CD4-positive, alpha-beta T cell treated with Interleukin-17A for 1 hour (primary cell): Measurements from ENCODE around the gene TJAP1.
"Not testable (repeated sequence)": the region's sequence is repeated elsewhere in the genome, so short reads cannot be mapped to it uniquely, and the experiment has no call there.

Source experiments
- DNase-seq: peaks from one replicate; pipeline ENCODE4 v3.0.0-alpha.2; 2020

The TJAP1 gene

DNA sequence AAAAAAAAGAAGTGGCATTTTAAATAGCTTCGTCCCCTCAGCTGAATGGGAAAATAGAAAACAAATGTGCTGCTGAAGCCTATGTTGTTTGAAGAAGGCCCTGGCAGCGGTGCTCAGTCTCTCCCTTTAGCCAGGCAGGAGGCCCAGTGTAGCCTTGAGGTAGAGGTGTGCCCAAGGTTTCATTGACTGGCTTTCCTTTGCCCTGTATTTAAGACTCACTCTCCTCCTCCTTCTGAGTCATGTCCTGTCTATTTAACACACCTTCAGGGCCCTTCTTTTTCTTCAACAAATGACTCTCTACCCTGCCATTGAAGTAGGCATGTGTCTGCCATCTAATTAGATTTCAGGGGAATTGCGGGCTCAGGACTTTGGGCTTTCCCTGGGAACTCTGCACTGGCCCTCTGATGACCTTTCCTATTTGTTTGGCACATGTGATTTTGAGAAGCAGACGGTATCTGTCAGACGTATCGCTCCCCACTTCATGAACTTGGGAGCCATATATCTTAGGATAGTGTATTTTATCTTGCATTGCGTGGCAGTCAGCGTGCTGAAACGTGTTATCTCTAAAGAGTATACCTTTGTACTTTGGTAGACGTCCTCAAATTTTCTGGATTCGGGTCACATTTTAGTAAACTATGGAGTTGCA lies 4.3 kb downstream of the TJAP1 start:
- no peak for DNase-seq

DNA sequence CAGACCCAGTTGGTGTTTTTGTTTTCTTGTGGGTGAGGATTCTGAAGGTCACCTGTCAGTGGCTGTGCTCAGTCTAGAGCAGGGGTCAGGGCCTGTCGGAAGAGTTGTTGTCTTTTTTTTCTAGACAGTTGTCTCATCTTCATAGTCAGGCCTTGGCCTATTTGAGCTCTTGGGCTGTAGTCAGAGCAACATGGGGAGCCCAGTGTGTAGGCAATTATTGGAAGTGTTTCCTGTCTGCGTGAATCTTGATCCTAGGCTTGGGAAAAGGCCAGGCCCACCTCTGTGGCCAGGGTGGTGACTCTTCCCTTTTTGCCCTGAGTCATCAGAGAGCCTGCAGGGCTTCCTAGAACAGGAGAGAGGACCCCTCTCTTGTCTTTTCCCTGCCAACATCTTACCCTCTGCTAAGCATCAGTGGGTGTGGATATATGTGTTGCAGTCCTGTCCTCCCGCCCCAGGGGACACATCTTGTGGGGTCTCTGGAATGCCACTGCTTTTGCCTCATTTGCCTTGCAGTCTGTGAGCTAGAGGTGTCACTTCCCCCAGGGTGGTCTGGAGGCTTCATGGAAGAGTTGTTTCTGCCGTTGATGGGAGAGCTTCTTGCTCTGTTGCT lies 11.4 kb downstream of the TJAP1 start:
- no peak for DNase-seq

DNA sequence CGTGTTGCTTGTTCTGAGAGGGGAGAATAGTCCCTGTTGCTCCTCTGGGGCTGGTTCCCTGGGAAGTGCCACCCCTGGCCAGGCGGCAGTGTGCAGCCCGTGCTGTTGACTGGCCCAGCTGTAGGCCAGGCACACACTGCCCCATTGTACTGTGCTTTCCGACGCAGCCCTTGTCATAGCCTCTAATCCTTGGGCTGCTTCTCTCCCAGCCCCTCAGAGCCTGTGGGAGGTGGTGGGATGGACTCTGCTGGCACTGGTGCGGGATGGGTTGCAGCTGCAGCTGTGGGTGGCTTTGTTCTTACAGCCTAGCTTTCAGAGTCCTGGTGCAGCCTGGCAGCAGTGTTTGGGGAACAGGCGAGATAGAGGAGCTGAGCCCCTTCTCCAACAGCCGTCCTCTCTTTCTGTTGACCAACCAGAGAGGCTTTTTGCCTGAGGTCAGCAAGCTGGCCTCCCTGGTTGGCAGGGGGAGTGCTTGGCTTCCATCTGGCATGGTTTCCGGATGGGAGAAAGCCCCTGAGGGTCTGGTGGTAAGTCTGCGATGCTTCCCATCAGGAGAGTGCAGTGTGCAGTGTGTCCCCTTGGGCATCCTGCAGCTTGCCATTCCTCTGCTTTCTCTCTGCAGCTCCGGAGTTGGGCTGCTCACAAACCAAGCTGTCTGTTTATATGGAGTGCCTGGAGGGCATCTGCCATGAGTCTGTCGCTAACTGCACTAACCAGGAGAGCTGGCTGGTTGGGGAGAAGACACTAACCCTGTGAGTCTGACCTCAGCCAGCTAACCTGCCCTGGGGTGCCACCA lies 12.1 kb downstream of the TJAP1 start:
- no peak for DNase-seq

DNA sequence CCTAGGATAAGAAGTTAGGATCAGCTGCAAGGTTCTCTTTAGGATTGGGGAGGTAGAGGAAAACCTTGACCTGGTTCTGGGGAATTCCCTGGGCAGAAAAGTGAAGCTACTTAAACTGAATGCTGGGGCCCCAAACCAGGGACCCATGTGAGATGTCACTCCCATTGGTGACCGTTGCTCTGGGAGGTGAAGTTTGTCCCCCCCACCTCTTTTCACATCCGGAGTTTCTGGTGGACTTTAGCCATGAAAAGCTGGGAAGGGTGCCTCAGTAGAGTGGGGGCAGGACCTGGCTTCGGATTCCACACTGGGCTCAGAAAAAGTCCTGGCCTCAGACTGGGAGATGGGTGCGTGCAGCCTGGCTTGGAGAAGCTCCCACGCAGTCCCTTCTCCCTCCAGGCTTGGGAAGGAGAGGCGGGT lies 13.2 kb downstream of the TJAP1 start:
- DNase-seq = no peak

DNA sequence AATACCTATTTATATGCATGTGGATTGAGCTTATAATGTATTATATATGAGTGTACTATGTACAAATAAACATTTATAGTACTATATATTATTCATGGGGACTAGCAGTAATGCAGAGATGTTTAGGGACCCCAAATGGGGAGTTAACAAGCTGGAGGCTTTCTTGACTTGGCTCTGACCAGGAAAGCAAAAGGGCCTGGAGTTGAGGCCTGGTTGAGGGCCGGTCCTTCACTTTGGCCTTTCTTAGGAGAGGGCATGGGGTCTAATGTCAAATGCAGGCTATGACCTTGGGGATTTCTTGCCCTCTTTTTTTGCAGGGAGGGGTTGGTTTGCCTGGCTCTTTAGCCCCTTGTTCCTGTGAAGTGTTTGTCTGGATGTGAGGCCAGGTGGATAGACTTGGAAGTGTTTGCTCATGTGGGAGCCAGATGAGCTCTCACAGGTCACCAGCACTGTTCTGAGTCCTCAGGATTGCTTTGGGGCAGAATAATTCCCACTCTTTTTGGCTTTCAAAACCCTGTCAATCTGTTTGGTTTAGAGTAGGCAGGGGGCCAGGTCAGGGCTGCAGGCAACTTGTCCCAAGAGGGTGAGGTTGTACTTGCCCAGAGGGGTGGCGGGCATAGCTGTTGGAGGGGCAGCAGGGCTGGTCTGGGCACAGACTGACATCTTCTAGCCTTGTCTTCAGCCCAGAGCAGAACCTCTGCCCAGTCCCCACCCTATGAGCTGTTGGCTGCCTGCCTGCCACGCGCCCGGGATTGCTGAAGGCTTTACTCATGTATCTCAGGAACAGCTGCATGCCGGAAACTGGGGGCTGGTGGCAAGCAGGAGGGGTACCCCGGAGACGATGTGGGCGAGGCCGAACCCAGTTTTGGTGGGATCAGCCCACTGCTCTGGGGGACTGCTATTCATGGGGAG lies 14.6 kb downstream of the TJAP1 start:
- no peak for DNase-seq

DNA sequence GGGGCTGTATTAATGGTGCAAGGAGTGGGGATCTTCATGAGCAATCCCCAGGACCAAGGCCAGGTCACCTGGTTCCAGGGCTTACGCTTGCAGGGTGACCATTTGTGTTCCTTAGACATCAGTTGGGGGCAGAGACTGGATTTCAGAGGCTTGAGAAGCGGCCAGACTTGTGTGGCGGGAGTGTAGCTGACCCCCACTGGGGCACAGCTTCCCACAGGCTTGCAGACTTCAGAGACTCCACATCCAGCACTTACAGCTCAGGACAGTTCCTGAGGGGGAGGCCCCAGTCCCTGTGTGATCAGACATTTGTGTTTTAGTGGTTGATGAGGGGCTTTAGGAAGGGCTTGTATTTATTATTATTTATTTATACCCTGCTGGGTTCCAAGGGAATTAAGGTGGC lies 15.3 kb downstream of the TJAP1 start:
- no peak for DNase-seq

DNA sequence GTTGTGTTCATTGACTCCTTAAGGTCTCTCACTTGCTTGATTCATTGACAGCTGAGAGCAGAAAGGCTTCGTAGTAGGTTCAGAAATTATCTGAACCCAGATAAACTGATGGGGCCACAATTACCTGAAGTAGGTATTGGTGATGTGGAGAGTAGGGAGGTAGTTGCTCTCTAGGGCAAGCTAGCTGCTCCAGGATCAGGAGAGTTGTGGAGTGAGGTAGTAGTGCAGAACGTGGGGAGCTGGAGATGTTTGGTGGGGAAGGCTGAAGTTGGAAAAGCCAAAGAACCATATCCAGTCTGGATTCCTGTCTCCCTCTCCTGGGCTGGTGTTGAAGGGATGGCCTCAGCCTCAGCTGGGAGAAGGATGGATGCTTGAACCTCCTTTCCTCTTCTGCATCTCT lies 15.9 kb downstream of the TJAP1 start:
- DNase-seq = no peak

DNA sequence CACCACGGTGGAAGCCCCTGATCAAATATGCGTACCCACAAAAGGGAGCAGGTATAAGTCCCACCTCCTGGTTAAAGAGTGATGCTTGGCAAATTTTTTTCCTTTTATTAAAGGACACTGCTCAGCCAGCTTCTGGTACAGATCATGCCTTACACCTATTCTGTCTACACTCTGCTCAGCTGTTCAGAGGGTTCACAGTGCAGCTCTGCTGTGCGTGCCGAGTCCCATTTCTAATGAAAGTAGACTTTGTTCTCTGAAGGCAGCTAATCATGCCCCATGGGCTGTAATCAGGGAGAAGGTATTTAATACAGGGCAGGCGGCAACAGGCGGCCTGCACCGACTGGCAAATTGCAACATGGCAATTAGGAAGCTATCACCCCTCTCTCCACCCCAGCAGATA lies 16.5 kb downstream of the TJAP1 start:
- DNase-seq = no peak

DNA sequence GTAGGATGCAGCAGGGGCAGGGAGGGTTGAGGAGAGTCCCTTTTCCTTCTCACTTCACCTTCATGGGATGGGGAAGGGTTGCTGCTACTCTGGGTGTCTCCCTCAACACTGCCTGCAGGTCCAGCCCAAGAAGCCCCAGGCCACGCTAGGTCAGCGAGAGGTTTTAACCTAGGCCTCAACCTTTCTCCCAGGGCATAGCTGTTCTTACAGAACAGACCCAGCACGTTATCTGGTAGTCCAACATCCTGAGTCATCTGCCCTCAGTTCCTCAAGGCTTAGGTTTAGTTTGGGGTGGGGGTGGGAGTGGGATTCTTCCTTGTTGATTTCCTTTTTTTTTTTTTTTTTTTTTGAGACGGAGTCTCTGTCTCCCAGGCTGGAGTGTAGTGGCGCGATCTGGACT lies 17.0 kb downstream of the TJAP1 start:
- no peak for DNase-seq

DNA sequence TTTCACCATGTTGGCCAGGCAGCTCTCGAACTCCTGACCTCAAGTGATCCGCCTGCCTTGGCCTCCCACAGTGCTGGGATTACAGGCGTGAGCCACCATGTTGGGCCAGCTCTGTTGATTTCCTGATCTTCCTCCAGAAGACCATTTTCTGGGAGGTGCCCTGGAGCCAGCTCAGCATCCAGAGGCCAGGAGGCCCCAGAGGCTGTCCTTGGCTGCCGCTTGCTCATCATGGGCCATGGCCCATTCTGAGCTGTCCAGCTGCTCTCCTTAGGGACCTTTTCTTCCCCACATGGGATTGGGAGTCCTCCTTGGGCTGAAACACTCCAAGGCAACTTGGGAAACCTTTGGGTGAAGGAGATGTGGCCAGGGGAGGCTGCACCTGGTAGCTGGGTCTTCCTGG lies 17.4 kb downstream of the TJAP1 start:
- no peak for DNase-seq

DNA sequence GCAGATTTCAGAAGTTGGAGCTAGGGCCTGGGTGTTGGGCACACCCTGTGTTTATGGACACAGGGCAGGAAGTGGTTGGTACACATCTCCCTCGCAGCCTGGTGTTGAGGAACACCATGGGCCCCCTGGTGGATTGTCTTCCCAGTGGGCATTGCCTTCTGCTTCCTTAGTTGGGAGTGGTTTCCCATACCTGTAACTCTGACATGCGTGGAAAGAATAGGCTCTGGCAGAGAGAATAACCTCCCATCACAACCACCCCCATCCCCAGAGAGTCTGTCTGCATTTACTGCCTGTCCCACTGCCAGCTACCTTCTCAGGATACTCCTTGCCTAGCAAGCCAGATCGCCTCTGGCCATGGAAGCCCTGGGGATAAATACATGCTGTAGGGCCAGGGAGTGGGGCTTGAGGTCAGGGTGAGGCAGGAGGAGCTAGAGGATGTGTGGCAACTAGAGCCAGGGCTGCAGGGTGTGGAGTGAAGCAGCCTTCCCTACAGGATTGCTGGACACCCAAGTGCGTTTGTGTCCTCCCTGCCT lies 18.1 kb downstream of the TJAP1 start:
- DNase-seq = peak; percentile 50

DNA sequence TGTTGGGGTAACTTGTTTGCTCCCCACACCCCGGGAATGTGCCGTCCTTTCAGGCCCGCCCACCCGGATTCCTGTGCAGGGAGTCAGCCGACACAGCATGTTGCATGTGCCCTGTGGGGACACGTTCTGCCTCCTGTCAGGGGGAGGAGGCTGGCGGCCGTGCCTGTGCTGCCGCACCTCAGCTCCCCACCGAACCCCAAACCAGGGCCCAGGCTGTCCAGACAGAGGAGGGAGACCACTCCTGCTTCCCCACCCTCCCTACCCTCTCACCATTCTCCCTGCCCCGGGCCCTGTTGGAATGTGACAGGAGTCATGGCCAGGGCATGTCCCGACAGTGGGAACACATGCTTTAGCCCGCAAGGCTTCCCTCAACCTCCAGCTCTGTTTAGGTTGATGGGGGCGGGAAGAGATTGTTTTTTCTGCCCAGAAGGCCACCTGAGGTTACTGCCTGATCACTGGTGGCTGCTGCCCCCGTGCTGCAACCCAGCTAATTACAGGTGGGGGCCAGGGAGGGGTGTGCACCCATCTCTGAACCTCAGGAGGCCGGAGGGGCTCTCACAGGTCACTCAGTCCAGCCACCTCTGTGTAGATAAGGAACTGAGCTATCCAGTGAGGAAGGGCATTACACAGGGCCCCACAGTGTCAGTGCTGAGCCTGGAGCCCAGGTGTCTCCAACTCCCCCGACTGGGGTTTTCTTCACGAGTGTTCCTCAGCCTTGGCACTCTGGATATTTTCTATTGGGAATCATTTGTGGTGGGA lies 19.2 kb downstream of the TJAP1 start:
- DNase-seq = peak; percentile 20

DNA sequence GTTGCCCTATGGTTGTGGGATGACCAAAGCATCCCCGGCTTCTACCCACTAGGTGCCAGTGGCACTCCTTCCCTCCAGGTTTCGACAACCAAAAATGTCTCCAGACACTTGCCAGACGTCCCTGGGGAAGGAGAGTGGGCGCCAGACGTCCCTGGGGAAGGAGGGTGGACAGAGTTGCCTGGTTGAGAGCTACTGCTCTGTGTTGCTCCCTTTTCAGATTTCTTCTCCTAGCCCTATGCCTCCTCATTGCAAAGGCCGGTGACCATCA lies 19.7 kb downstream of the TJAP1 start:
- DNase-seq = no peak

DNA sequence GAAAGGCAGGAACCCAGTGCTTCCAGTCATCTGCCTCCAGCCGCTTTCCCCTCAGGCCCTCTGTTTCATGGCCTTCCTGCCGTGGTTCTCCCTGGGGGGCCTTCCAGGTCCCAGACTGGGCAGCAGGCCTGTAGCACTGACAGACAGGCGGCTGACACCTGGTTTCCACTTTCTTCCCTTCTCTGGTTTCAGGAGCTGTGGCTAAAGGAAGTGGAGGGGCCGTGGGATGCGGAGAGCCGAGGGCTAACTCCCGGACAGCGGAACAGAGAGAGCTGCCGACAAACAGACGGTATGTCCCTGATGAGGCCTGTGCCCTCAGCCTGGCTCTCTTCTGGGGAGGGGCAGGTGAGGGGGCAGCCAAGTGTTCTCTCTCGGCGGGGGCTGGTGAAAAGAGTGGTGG lies 20.3 kb downstream of the TJAP1 start:
- no peak for DNase-seq

DNA sequence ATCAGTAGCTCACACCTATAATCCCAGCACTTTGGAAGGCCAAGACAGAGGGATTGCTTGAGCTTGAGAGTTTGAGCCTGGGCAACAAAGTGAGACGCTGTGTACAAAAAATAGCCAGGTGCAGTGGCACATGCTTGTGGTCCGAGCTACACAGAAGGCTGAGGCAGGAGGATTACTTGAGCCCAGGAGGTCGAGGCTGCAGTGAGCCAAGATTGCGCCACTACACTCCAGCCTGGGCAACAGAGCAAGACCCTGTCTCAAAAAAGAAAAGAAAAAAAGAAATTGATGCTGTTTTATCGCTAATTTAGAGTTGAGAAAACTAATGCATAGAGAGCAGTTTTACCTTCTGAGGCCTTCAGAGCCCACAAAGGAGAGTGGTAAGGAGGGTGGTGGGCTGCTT lies 20.9 kb downstream of the TJAP1 start:
- DNase-seq = not testable (repeated sequence)

DNA sequence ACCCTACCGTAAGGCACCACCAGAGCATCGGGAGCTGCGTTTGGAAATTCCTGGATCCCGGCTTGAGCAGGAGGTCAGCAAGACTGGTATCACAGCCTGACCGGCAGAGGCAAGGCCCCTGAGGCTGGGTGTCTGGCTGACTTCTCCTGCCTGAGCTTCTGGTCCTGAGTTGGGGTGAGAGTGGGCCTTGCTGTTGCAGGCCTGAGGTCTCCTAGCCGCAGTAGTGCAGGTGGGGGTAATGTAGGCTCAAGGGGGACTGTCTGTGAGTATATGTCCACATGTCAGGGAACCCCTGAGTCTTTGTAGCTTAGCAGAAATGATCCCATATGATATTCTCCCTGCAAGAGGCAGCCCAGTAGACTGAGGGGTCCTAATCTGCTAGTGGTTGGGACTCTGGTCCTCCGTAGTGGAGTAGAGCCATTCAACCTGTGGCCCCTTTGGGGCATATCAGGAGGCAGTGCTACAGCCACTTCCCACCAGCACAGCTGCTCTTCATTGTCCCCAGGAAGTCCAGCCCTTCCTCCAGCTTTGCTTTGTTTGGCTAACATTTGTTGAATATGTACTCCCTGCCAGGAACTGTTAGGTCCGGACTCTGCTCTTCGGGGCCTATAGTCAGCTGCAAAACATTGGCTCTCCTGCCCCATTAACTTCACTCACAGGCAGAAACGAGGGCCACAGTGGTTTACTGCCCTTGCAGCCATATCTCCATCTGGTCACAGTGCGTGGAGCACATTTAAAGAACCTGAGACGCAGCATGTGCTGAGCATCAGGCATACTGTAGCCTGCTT lies 21.9 kb downstream of the TJAP1 start:
- DNase-seq = no peak

DNA sequence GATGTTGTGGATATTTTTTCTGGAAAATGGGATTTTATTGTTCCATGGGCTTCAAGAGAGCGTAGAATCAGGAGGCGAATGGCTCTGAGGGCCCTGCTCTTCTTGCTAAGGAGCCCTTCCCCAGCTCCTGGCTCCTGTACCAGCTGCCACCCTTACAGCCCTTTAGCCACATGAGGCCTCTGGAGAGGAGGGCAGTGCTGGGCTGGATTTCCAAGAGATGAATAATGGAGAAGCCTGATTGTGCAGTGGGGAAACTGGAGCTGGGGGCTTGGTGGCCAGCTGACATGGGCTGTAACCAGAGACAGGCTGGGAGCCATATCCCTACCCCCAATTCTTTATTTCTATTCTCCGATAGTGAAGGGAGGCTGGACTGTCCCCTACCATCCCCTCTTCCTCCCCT lies 23.6 kb downstream of the TJAP1 start:
- no peak for DNase-seq

DNA sequence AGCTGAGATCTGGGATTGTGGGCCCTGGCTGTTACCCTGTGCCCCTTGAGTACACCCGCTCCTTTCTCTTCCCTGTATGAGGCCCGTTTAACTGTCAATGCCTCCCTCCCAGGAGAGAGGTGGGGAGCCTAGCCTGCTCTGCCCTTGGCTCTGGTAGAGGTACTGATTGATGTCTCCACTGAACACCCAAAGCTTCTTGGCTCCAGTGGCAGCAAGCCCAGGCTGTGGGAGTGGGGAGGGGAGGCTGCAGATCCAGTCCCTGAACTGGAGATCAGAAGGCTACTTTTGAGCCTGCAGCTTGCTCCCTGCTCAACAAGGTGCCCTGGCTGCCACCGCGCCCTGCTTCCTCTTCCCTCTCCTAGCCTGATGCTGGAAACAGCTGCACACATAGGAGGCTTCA lies 25.3 kb downstream of the TJAP1 start:
- DNase-seq = no peak

DNA sequence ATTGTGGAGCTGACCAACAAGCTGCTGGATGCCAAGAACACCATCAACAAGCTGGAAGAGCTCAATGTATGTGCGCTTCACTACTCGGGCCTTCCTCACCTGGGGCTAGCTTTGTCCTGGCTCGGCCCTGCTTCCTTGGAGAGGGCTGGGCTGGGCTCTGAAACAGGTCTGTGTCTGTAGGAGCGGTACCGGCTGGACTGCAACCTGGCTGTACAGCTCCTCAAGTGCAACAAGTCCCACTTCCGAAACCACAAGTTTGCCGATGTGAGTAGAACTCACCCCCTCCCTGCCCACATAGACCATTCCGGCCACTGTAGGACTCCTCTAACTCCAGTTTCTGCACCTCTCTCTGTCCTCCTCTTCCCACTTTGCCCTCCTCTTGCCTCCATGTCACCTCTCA lies 26.1 kb downstream of the TJAP1 start:
- DNase-seq = no peak

DNA sequence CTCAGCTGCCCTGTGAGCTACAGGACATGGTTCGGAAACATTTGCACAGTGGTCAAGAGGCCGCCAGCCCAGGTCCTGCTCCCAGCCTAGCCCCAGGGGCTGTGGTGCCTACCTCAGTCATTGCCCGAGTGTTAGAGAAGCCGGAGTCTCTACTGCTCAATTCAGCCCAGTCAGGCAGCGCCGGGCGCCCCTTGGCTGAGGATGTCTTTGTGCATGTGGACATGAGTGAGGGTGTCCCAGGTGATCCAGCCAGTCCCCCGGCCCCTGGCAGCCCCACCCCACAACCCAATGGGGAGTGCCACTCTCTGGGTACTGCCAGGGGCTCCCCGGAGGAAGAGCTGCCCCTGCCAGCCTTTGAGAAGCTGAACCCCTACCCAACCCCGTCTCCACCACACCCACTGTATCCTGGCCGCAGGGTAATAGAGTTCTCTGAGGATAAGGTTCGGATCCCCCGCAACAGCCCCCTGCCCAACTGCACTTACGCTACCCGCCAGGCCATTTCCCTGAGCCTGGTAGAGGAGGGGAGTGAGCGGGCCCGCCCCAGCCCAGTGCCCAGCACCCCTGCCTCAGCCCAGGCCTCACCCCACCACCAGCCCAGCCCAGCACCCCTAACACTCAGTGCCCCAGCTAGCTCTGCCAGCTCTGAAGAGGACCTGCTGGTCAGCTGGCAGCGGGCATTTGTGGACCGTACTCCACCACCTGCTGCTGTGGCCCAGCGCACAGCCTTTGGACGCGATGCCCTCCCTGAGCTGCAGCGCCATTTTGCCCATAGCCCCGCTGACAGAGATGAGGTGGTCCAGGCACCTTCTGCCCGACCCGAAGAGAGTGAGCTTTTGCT lies 27.6 kb downstream of the TJAP1 start:
- DNase-seq = no peak

DNA sequence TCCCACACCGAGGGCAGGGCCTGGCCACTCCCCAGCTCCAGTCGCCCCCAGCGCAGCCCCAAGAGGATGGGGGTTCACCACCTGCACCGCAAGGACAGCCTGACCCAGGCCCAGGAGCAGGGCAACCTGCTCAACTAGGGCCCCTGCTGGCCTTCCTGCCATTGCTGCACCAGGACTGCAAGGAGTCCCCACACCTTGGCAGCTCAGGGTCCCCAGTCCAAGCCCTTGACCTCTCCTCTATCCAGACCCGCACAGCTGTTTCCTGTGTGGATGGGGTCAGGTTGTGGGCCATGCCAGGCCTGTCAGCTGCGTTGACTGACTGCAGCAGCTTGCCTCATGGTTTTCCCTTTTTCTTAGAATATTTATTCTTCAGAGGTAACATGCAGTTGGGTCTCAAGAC lies 28.3 kb downstream of the TJAP1 start:
- no peak for DNase-seq
